Liver (tissue), 3 donors: ENCODE measurements around the gene CFAP77.

Experiments
- ATF3 ChIP-seq: IDR thresholded peaks from 2 replicates; pipeline ENCODE4 v1.6.1; 2016; ENCODE audit warnings: antibody characterized with exemption
- CTCF ChIP-seq: fragments of 150-350 bp; IDR thresholded peaks from 2 replicates; pipeline ENCODE4 v1.5.1; 2017; ENCODE audit warnings: improper control_type of control experiment, low read depth, low read length; ENCODE audit not compliant: missing input control
- GABPA ChIP-seq, 2 donors: IDR thresholded peaks in 1 of 2; conservative IDR thresholded peaks in 1 of 2; 2 replicates each; pipeline ENCODE4 v1.6.1; 2016; ENCODE audit warnings: antibody characterized with exemption in 2 of 2, mild to moderate bottlenecking in 1 of 2, moderate library complexity in 1 of 2
- MAX ChIP-seq: IDR thresholded peaks from 2 replicates; pipeline ENCODE4 v1.6.1; 2016; ENCODE audit warnings: antibody characterized with exemption
- REST ChIP-seq: IDR thresholded peaks from 2 replicates; pipeline ENCODE4 v1.6.1; 2016; ENCODE audit warnings: antibody characterized with exemption, mild to moderate bottlenecking
- SP1 ChIP-seq: IDR thresholded peaks from 2 replicates; pipeline ENCODE4 v1.6.1; 2018; ENCODE audit warnings: antibody characterized with exemption, mild to moderate bottlenecking
- TAF1 ChIP-seq: conservative IDR thresholded peaks from 2 replicates; pipeline ENCODE4 v1.6.1; 2016; ENCODE audit warnings: antibody characterized with exemption, mild to moderate bottlenecking
- YY1 ChIP-seq: IDR thresholded peaks from 2 replicates; pipeline ENCODE4 v1.6.1; 2016; ENCODE audit warnings: antibody characterized with exemption, mild to moderate bottlenecking
- donor health status: healthy.
- donor health status: healthy.

- no peak for TF ChIP-seq CTCF
- TF ChIP-seq REST = no peak
- no peak for TF ChIP-seq SP1
- TF ChIP-seq TAF1 = no peak
- TF ChIP-seq MAX = no peak
- TF ChIP-seq YY1 = no peak
- no peak for TF ChIP-seq ATF3
- no peak for TF ChIP-seq GABPA (IDR thresholded peaks at IDR 0.05 in 1 of 2, conservative IDR thresholded peaks at IDR 0.05 in 1 of 2)
These were observed 103.4 kb downstream of the CFAP77 start for GRCh38 chr9:132513416-132513815.
